Mesothelial cell of epicardium (in vitro differentiated cells): ENCODE measurements around the gene TEX51. TPM values are rescaled to one million over a fixed set of nuclear protein-coding genes. Genes with fewer than 3 reads are reported as not detected.
A peak's percentile ranks its signal among the peaks of the same experiment; 100 is the strongest.

Experiments used
- DNase-seq, 2 experiments: peaks; one replicate each; pipeline ENCODE4 v3.0.0; 2021; ENCODE audit warnings: low spot score in 2 of 2; ENCODE audit not compliant: unreplicated experiment in 2 of 2
- H3K27ac Mint-ChIP-seq: 2 replicates; pipeline ENCODE4 v1.8.0; 2021; ENCODE audit warnings: mixed read lengths
- H3K27me3 Mint-ChIP-seq: 2 replicates; pipeline ENCODE4 v1.8.0; 2021; ENCODE audit warnings: low read depth, mixed read lengths
- H3K36me3 Mint-ChIP-seq: 2 replicates; pipeline ENCODE4 v1.8.0; 2021; ENCODE audit warnings: mixed read lengths
- H3K4me1 Mint-ChIP-seq: 2 replicates; pipeline ENCODE4 v1.8.0; 2021; ENCODE audit warnings: mixed read lengths
- H3K4me3 Mint-ChIP-seq: 2 replicates; pipeline ENCODE4 v1.8.0; 2021; ENCODE audit warnings: mild to moderate bottlenecking, moderate library complexity, mixed read lengths
- H3K9me3 Mint-ChIP-seq: 2 replicates; pipeline ENCODE4 v1.8.0; 2021; ENCODE audit warnings: mixed read lengths
- total RNA-seq: library from RNA; stranded (reverse); gene quantifications from 3 replicates; pipeline ENCODE4 v1.2.1, GENCODE V29; 2021
- TF ChIP-seq, protein P1 (sequence below): fragments of 200-600 bp; sonication (generic); IDR thresholded peaks from one replicate; pipeline ENCODE4 v1.5.0; 2021; ENCODE audit warnings: antibody characterized with exemption; ENCODE audit not compliant: unreplicated experiment

TEX51 gene
- not detected in 3 replicates for total RNA-seq

DNA sequence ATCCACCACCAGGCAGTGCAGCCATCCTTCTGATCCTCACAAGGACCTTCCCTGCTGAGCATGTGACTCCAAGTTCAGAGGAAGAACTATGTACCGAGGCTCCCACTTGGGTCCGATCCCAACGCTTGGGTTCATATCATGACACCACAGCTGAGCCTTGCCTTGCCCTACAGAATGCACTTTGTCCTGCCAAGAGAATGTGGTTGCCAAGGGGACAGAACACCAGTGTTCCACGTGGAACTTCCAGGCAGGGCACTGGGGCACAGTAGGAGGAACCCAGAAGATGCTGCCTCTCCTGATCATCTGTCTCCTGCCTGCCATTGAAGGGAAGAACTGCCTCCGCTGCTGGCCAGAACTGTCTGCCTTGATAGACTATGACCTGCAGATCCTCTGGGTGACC is at the start of gene TEX51:
TSS of gene TEX51 (plus strand) at position 255 of the 400 bp plus-strand sequence. CDS start at position 284, 29 bp downstream.
- TF ChIP-seq, protein P1, sequence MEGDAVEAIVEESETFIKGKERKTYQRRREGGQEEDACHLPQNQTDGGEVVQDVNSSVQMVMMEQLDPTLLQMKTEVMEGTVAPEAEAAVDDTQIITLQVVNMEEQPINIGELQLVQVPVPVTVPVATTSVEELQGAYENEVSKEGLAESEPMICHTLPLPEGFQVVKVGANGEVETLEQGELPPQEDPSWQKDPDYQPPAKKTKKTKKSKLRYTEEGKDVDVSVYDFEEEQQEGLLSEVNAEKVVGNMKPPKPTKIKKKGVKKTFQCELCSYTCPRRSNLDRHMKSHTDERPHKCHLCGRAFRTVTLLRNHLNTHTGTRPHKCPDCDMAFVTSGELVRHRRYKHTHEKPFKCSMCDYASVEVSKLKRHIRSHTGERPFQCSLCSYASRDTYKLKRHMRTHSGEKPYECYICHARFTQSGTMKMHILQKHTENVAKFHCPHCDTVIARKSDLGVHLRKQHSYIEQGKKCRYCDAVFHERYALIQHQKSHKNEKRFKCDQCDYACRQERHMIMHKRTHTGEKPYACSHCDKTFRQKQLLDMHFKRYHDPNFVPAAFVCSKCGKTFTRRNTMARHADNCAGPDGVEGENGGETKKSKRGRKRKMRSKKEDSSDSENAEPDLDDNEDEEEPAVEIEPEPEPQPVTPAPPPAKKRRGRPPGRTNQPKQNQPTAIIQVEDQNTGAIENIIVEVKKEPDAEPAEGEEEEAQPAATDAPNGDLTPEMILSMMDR = no peak
- peak in 1 of 2 experiments; percentile 17 for DNase-seq
- H3K27ac Mint-ChIP-seq = no peak within 1 kb of the TSS
- H3K27me3 Mint-ChIP-seq = peaks cover 20% of the 10 kb centered on the region
- no peak within 1 kb of the TSS for H3K4me3 Mint-ChIP-seq
- no peaks in the 10 kb centered on the region for H3K4me1 Mint-ChIP-seq
- no peaks in the 10 kb centered on the region for H3K36me3 Mint-ChIP-seq
- peaks cover 15% of the 10 kb centered on the region for H3K9me3 Mint-ChIP-seq

GRCh38 chr2:126849054-126849453 is 49.6 kb upstream of the TEX51 start:
- Mint-ChIP-seq H3K9me3 (no peaks in the 10 kb centered on the region), H3K4me3 (no peak overlapping the region), H3K27ac (no peak overlapping the region), H3K27me3 (peaks cover 60% of the 10 kb centered on the region), H3K36me3 (no peaks in the 10 kb centered on the region), H3K4me1 (no peaks in the 10 kb centered on the region)
- TF ChIP-seq, protein P1 = no peak
- DNase-seq = no peak

GRCh38 chr2:126849486-126849885 is 49.2 kb upstream of the TEX51 start:
- H3K27me3 Mint-ChIP-seq = peaks cover 61% of the 10 kb centered on the region
- no peaks in the 10 kb centered on the region for H3K9me3 Mint-ChIP-seq
- H3K4me1 Mint-ChIP-seq = no peaks in the 10 kb centered on the region
- DNase-seq = no peak
- no peak overlapping the region for H3K27ac Mint-ChIP-seq
- H3K4me3 Mint-ChIP-seq = no peak overlapping the region
- TF ChIP-seq, protein P1 = no peak
- H3K36me3 Mint-ChIP-seq = no peaks in the 10 kb centered on the region

- DNase-seq = no peak
- no peaks in the 10 kb centered on the region for H3K36me3 Mint-ChIP-seq
- no peak overlapping the region for H3K27ac Mint-ChIP-seq
- TF ChIP-seq, protein P1 = no peak
- H3K27me3 Mint-ChIP-seq = peaks cover 59% of the 10 kb centered on the region
- no peaks in the 10 kb centered on the region for H3K4me1 Mint-ChIP-seq
- H3K4me3 Mint-ChIP-seq = no peak overlapping the region
- no peaks in the 10 kb centered on the region for H3K9me3 Mint-ChIP-seq
Measured at GRCh38 chr2:126849991-126850535, 48.6 kb upstream of the TEX51 start.

- no peaks in the 10 kb centered on the region for H3K9me3 Mint-ChIP-seq
- TF ChIP-seq, protein P1 = no peak
- DNase-seq = no peak
- H3K4me1 Mint-ChIP-seq = no peaks in the 10 kb centered on the region
- H3K27me3 Mint-ChIP-seq = peaks cover 56% of the 10 kb centered on the region
- no peaks in the 10 kb centered on the region for H3K36me3 Mint-ChIP-seq
- H3K27ac Mint-ChIP-seq = no peak overlapping the region
- no peak overlapping the region for H3K4me3 Mint-ChIP-seq
Measured at GRCh38 chr2:126850940-126851339, 47.8 kb upstream of the TEX51 start.

DNA sequence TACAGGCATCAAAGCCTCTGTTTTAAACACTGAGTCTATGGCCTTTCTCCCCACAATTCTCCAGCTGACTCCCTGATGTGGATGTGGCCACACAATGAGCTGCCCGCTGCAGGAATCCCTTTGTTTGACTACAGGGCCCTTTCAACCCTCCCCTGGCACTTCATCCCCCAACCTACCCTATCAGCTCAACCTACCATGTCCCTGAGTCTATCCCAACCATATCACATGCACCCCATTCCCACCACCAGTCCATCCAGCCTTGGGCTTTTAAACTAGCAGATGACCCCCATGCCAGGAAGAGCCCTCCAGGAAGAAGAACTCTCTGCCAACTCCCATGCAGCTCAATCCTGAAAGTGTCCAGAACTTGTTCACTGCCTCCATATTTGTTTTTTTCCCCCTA is 46.9 kb upstream of the TEX51 start:
- no peak for DNase-seq
- H3K4me1 Mint-ChIP-seq = no peaks in the 10 kb centered on the region
- H3K36me3 Mint-ChIP-seq = no peaks in the 10 kb centered on the region
- TF ChIP-seq, protein P1 = no peak
- no peak overlapping the region for H3K27ac Mint-ChIP-seq
- H3K27me3 Mint-ChIP-seq = peaks cover 53% of the 10 kb centered on the region
- H3K9me3 Mint-ChIP-seq = no peaks in the 10 kb centered on the region
- H3K4me3 Mint-ChIP-seq = no peak overlapping the region
